HCT116 (cell line): ENCODE results near the gene KXD1.

Experiments used
- CTCF ChIP-seq, 3 experiments: fragments of 200-600 bp in 1 of 3; sonication (generic) in 1 of 3; IDR thresholded peaks in 2 of 3; conservative IDR thresholded peaks in 1 of 3; 2 replicates each; pipeline ENCODE4 v1.5.1; 2012 to 2017; ENCODE audit warnings: low read depth in 2 of 3, low read length in 2 of 3, antibody characterized with exemption in 1 of 3, borderline replicate concordance in 1 of 3, control low read depth in 1 of 3, mild to moderate bottlenecking in 1 of 3, mixed read lengths in 1 of 3, mixed run types in 1 of 3, moderate library complexity in 1 of 3; ENCODE audit not compliant: insufficient read depth in 1 of 3
- EZH2 ChIP-seq: fragments of 200-600 bp; sonication (generic); IDR thresholded peaks from 2 replicates; pipeline ENCODE4 v1.6.1; 2017; ENCODE audit warnings: antibody characterized with exemption, mixed run types
- EZH2phosphoT487 ChIP-seq: fragments of 200-600 bp; IDR thresholded peaks from 2 replicates; pipeline ENCODE4 v1.6.1; 2018; ENCODE audit warnings: antibody characterized with exemption, borderline replicate concordance
- POLR2A ChIP-seq: IDR thresholded peaks from 2 replicates; pipeline ENCODE4 v1.7.0; 2011; ENCODE audit warnings: borderline replicate concordance; ENCODE audit not compliant: insufficient read depth, insufficient read length; ENCODE audit errors: extremely low read depth
- POLR2AphosphoS5 ChIP-seq: IDR thresholded peaks from 2 replicates; pipeline ENCODE4 v1.6.1; 2011; ENCODE audit warnings: mild to moderate bottlenecking, low read depth, low read length, moderate library complexity
- RAD21 ChIP-seq: IDR thresholded peaks from 2 replicates; pipeline ENCODE4 v1.6.1; 2012; ENCODE audit warnings: low read depth, mild to moderate bottlenecking
- REST ChIP-seq: IDR thresholded peaks from 2 replicates; pipeline ENCODE4 v1.6.1; 2012; ENCODE audit warnings: low read depth
- SRF ChIP-seq: IDR thresholded peaks from 2 replicates; pipeline ENCODE4 v1.6.1; 2012; ENCODE audit warnings: low read depth

GRCh38 chr19:18605196-18605545 lies 47.5 kb downstream of the KXD1 start:
- TF ChIP-seq RAD21, result no peak
- no peak for TF ChIP-seq SRF
- TF ChIP-seq EZH2phosphoT487, result no peak
- no peak for TF ChIP-seq POLR2AphosphoS5
- no peak for TF ChIP-seq CTCF (IDR thresholded peaks at IDR 0.05 in 2 of 3, conservative IDR thresholded peaks at IDR 0.05 in 1 of 3; ENCODE audit: borderline replicate concordance in 1 of 3, insufficient read depth in 1 of 3, low read depth in 2 of 3, low read length in 2 of 3)
- TF ChIP-seq REST, result no peak
- no peak for TF ChIP-seq EZH2
- TF ChIP-seq POLR2A, result no peak
